Parathyroid adenoma (tissue), 2 donors: ENCODE results near the gene CCBE1.

Source experiments
- H2AFZ ChIP-seq: fragments of 300-600 bp; sonication (generic); one replicate; pipeline ENCODE4 v1.7.0; 2017; ENCODE audit warnings: antibody characterized with exemption, mild to moderate bottlenecking
- H3K27ac ChIP-seq: fragments of 300-600 bp; sonication (generic); one replicate; pipeline ENCODE4 v1.7.0; 2017
- H3K27me3 ChIP-seq: fragments of 300-600 bp; sonication (generic); one replicate; pipeline ENCODE4 v1.7.0; 2017; ENCODE audit warnings: low read length; ENCODE audit not compliant: control insufficient read depth, insufficient read depth
- H3K36me3 ChIP-seq: fragments of 300-600 bp; sonication (generic); one replicate; pipeline ENCODE4 v1.7.0; 2017; ENCODE audit warnings: low read length; ENCODE audit not compliant: control insufficient read depth, insufficient read depth
- H3K4me1 ChIP-seq: fragments of 300-600 bp; sonication (generic); one replicate; pipeline ENCODE4 v1.7.0; 2017; ENCODE audit warnings: control low read depth
- H3K4me2 ChIP-seq: fragments of 300-600 bp; sonication (generic); one replicate; pipeline ENCODE4 v1.7.0; 2017; ENCODE audit warnings: low read length
- H3K4me3 ChIP-seq: fragments of 300-600 bp; sonication (generic); one replicate; pipeline ENCODE4 v1.7.0; 2017; ENCODE audit warnings: low read depth, low read length
- H3K79me2 ChIP-seq: fragments of 300-600 bp; sonication (generic); one replicate; pipeline ENCODE4 v1.7.0; 2017; ENCODE audit warnings: control low read depth
- H3K9ac ChIP-seq: fragments of 300-600 bp; sonication (generic); one replicate; pipeline ENCODE4 v1.7.0; 2017; ENCODE audit warnings: mild to moderate bottlenecking
- H3K9me3 ChIP-seq: fragments of 300-600 bp; sonication (generic); one replicate; pipeline ENCODE4 v1.7.0; 2017; ENCODE audit warnings: low read length; ENCODE audit not compliant: control insufficient read depth
- TF ChIP-seq, protein P1 (sequence below): fragments of 300-600 bp; sonication (generic); IDR thresholded peaks from one replicate; pipeline ENCODE4 v1.7.0; 2017; ENCODE audit warnings: antibody characterized with exemption, mild to moderate bottlenecking
- donor health status: primary hyperparathyroidism.

Gene CCBE1

GRCh38 chr18:59690186-59690982, 6.8 kb downstream of the CCBE1 start:
- no peak overlapping the region for H3K9ac ChIP-seq
- no peak overlapping the region for H3K27ac ChIP-seq
- TF ChIP-seq, protein P1, sequence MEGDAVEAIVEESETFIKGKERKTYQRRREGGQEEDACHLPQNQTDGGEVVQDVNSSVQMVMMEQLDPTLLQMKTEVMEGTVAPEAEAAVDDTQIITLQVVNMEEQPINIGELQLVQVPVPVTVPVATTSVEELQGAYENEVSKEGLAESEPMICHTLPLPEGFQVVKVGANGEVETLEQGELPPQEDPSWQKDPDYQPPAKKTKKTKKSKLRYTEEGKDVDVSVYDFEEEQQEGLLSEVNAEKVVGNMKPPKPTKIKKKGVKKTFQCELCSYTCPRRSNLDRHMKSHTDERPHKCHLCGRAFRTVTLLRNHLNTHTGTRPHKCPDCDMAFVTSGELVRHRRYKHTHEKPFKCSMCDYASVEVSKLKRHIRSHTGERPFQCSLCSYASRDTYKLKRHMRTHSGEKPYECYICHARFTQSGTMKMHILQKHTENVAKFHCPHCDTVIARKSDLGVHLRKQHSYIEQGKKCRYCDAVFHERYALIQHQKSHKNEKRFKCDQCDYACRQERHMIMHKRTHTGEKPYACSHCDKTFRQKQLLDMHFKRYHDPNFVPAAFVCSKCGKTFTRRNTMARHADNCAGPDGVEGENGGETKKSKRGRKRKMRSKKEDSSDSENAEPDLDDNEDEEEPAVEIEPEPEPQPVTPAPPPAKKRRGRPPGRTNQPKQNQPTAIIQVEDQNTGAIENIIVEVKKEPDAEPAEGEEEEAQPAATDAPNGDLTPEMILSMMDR: no peak
- H3K27me3 ChIP-seq: no peaks in the 10 kb centered on the region
- H3K9me3 ChIP-seq: no peaks in the 10 kb centered on the region
- H3K36me3 ChIP-seq: no peaks in the 10 kb centered on the region
- H3K4me1 ChIP-seq: no peaks in the 10 kb centered on the region
- H3K4me3 ChIP-seq: no peak overlapping the region
- H3K4me2 ChIP-seq: no peak overlapping the region
- H3K79me2 ChIP-seq: no peaks in the 10 kb centered on the region
- no peak overlapping the region for H2AFZ ChIP-seq

GRCh38 chr18:59689756-59690155, 7.5 kb downstream of the CCBE1 start:
- Histone ChIP-seq H3K27me3 (no peaks in the 10 kb centered on the region), H3K36me3 (no peaks in the 10 kb centered on the region), H3K79me2 (no peaks in the 10 kb centered on the region), H3K4me3 (no peak overlapping the region), H2AFZ (no peak overlapping the region), H3K4me1 (no peaks in the 10 kb centered on the region), H3K9ac (no peak overlapping the region), H3K27ac (no peak overlapping the region), H3K9me3 (no peaks in the 10 kb centered on the region), H3K4me2 (no peak overlapping the region)
- TF ChIP-seq, protein P1: no peak

- H2AFZ ChIP-seq: no peak overlapping the region
- no peaks in the 10 kb centered on the region for H3K79me2 ChIP-seq
- H3K27ac ChIP-seq: no peak overlapping the region
- H3K27me3 ChIP-seq: no peaks in the 10 kb centered on the region
- H3K9ac ChIP-seq: no peak overlapping the region
- H3K4me2 ChIP-seq: no peak overlapping the region
- H3K4me1 ChIP-seq: no peaks in the 10 kb centered on the region
- TF ChIP-seq, protein P1: no peak
- H3K36me3 ChIP-seq: no peaks in the 10 kb centered on the region
- no peak overlapping the region for H3K4me3 ChIP-seq
- H3K9me3 ChIP-seq: no peaks in the 10 kb centered on the region
Observed at GRCh38 chr18:59686260-59686659, 11.0 kb downstream of the CCBE1 start.

- Histone ChIP-seq H2AFZ (no peak overlapping the region), H3K27me3 (no peaks in the 10 kb centered on the region), H3K79me2 (no peaks in the 10 kb centered on the region), H3K4me2 (no peak overlapping the region), H3K4me1 (no peaks in the 10 kb centered on the region), H3K4me3 (no peak overlapping the region), H3K9me3 (no peaks in the 10 kb centered on the region), H3K27ac (no peak overlapping the region), H3K36me3 (no peaks in the 10 kb centered on the region), H3K9ac (no peak overlapping the region)
- TF ChIP-seq, protein P1: no peak
Observed at GRCh38 chr18:59685501-59685900, 11.7 kb downstream of the CCBE1 start.

DNA sequence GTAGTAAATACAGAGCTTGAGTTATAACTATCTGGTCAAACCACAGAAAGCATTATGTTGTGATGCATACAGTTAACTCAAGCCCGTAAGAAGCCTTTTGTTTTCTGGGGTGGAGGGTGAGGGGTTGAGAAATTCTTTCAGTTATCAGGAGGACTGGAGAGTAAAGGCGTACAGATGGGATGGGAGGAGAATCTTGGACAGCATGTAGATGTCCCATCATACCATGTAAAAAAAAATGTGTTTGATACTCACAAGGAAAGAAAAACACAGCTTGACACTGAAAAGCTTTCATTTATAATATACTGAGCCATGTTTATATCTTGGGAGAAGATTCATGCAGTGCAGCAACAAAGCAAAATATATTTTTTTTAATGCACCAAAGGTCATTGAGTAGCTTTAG, 12.4 kb downstream of the CCBE1 start:
- no peaks in the 10 kb centered on the region for H3K4me1 ChIP-seq
- H3K4me2 ChIP-seq: no peak overlapping the region
- H3K27ac ChIP-seq: no peak overlapping the region
- H3K9ac ChIP-seq: no peak overlapping the region
- no peak overlapping the region for H3K4me3 ChIP-seq
- no peaks in the 10 kb centered on the region for H3K27me3 ChIP-seq
- TF ChIP-seq, protein P1: no peak
- no peaks in the 10 kb centered on the region for H3K9me3 ChIP-seq
- H3K79me2 ChIP-seq: no peaks in the 10 kb centered on the region
- H2AFZ ChIP-seq: no peak overlapping the region
- no peaks in the 10 kb centered on the region for H3K36me3 ChIP-seq
